Lung (tissue), 12 donors: ENCODE measurements around the gene STC2. TPM values are rescaled to one million over a fixed set of nuclear protein-coding genes. Genes with fewer than 3 reads are reported as not detected.

Experiments used
- ATAC-seq: fragments of 200-7000 bp; cut with Tn5 transposase; one replicate; pipeline ENCODE4 v1.9.1; 2020; ENCODE audit warnings: moderate number of reproducible peaks; ENCODE audit not compliant: insufficient read depth, low FRiP score
- DNase-seq, 3 donors: peaks; one replicate each; pipeline ENCODE4 v3.0.0-alpha.2; 2013 to 2017
- H3K27ac ChIP-seq, 2 donors: one replicate each; pipeline ENCODE4 v1.5.1; 2013; ENCODE audit warnings: mild to moderate bottlenecking in 2 of 2, moderate library complexity in 2 of 2, control low read depth in 1 of 2, inconsistent platforms in 1 of 2, low read depth in 1 of 2, low read length in 1 of 2
- H3K27me3 ChIP-seq, 3 donors: one replicate each; pipeline ENCODE4 v1.5.1; 2013; ENCODE audit warnings: low read length in 2 of 3; ENCODE audit not compliant: control insufficient read depth in 3 of 3, insufficient read depth in 3 of 3
- H3K36me3 ChIP-seq, 4 donors: one replicate each; pipeline ENCODE4 v1.5.1; 2013; ENCODE audit warnings: low read length in 4 of 4, mild to moderate bottlenecking in 1 of 4, moderate library complexity in 1 of 4; ENCODE audit not compliant: control insufficient read depth in 4 of 4, insufficient read depth in 4 of 4
- H3K4me1 ChIP-seq, 5 donors: one replicate each; pipeline ENCODE4 v1.5.1; 2013; ENCODE audit warnings: low read length in 5 of 5, mild to moderate bottlenecking in 2 of 5, moderate library complexity in 1 of 5; ENCODE audit not compliant: control insufficient read depth in 5 of 5, insufficient read depth in 5 of 5
- H3K4me3 ChIP-seq: one replicate; pipeline ENCODE4 v1.5.1; 2013; ENCODE audit warnings: mild to moderate bottlenecking, control low read depth, moderate library complexity
- H3K9ac ChIP-seq, 2 donors: one replicate each; pipeline ENCODE4 v1.5.1; 2013; ENCODE audit warnings: low read length in 2 of 2, control low read depth in 1 of 2; ENCODE audit not compliant: insufficient read depth in 1 of 2
- H3K9me3 ChIP-seq, 4 donors: one replicate each; pipeline ENCODE4 v1.5.1; 2013; ENCODE audit warnings: low read length in 3 of 4, mild to moderate bottlenecking in 1 of 4, moderate library complexity in 1 of 4; ENCODE audit not compliant: control insufficient read depth in 4 of 4, insufficient read depth in 3 of 4
- WGBS, 2 donors: extraction: QIAGEN DNeasy Blood & Tissue Kit; methylation state at CpG; one replicate each; pipeline ENCODE4 v1.1.7; 2013; 5-methylcytosine and 5-hydroxymethylcytosine counted together
- polyA plus RNA-seq, 2 donors: library from polyadenylated mRNA; stranded (reverse); fragments of 200-250 nt; gene quantifications; one replicate each; pipeline ENCODE4 v1.2.1, GENCODE V29; 2013
- total RNA-seq, 2 donors: library from RNA; depleted of rRNA in 1 of 2; stranded (reverse); fragments of >200 nt in 1 of 2; gene quantifications; one replicate each; pipeline ENCODE4 v1.2.1, GENCODE V29; 2014 to 2021
- TF ChIP-seq, protein P1 (sequence below): IDR thresholded peaks from 2 replicates; pipeline ENCODE4 v1.5.1; 2012; ENCODE audit warnings: mild to moderate bottlenecking; ENCODE audit errors: control extremely low read depth, extremely low read depth
- donor health status: control.
- donor health status: control.
- donor health status: Bipolar disorder and iron deficiency.
- donor health status: healthy.
- donor health status: DM: yes; HTN: yes; CAD: no.

STC2 gene
- total and polyA plus RNA-seq, 4 donors, result 3.1 to 18.1 (median 8.4) TPM

- Histone ChIP-seq H3K27ac (peak overlapping the region in 1 of 2 donors; percentile 66), H3K9ac (no peak overlapping the region), H3K4me1 (peaks cover 0 to 89% (median 47%) of the 10 kb centered on the region in 5 donors), H3K27me3 (no peaks in the 10 kb centered on the region), H3K36me3 (peaks cover 0 to 3% (median 0%) of the 10 kb centered on the region in 4 donors), H3K4me3 (no peak overlapping the region), H3K9me3 (peaks cover 0 to 1% (median 0%) of the 10 kb centered on the region in 4 donors)
- DNase-seq (no peak), ATAC-seq (no peak)
- 59 to 67% methylated on average over 12 of the region's 12 CpGs for WGBS, 2 donors
- TF ChIP-seq, protein P1, sequence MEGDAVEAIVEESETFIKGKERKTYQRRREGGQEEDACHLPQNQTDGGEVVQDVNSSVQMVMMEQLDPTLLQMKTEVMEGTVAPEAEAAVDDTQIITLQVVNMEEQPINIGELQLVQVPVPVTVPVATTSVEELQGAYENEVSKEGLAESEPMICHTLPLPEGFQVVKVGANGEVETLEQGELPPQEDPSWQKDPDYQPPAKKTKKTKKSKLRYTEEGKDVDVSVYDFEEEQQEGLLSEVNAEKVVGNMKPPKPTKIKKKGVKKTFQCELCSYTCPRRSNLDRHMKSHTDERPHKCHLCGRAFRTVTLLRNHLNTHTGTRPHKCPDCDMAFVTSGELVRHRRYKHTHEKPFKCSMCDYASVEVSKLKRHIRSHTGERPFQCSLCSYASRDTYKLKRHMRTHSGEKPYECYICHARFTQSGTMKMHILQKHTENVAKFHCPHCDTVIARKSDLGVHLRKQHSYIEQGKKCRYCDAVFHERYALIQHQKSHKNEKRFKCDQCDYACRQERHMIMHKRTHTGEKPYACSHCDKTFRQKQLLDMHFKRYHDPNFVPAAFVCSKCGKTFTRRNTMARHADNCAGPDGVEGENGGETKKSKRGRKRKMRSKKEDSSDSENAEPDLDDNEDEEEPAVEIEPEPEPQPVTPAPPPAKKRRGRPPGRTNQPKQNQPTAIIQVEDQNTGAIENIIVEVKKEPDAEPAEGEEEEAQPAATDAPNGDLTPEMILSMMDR, result no peak
These were observed 13.9 kb downstream of the STC2 start for GRCh38 chr5:173314166-173314952.

- peaks cover 0 to 80% (median 40%) of the 10 kb centered on the region in 5 donors for H3K4me1 ChIP-seq
- DNase-seq (no peak), ATAC-seq (no peak)
- H3K9ac ChIP-seq, result no peak overlapping the region
- H3K27me3 ChIP-seq, result no peaks in the 10 kb centered on the region
- TF ChIP-seq, protein P1, result no peak
- H3K4me3 ChIP-seq, result no peak overlapping the region
- peaks cover 0 to 1% (median 0%) of the 10 kb centered on the region in 4 donors for H3K9me3 ChIP-seq
- H3K36me3 ChIP-seq, result peaks cover 0 to 3% (median 0%) of the 10 kb centered on the region in 4 donors
- 75 to 76% methylated on average over 3 of the region's 3 CpGs for WGBS, 2 donors
- no peak overlapping the region for H3K27ac ChIP-seq
These were observed 14.8 kb downstream of the STC2 start for GRCh38 chr5:173313351-173313801.

- TF ChIP-seq, protein P1, result no peak
- Histone ChIP-seq H3K27me3 (no peaks in the 10 kb centered on the region), H3K36me3 (peaks cover 0 to 1% (median 0%) of the 10 kb centered on the region in 4 donors), H3K4me1 (peaks cover 0 to 75% (median 38%) of the 10 kb centered on the region in 5 donors), H3K9ac (no peak overlapping the region), H3K27ac (no peak overlapping the region), H3K4me3 (no peak overlapping the region), H3K9me3 (peaks cover 0 to 3% (median 0%) of the 10 kb centered on the region in 4 donors)
- DNase-seq, result no peak
- no peak for ATAC-seq
- whole genome bisulfite sequencing, 2 donors, result 74 to 85% methylated on average over 3 of the region's 3 CpGs
These were observed 15.4 kb downstream of the STC2 start for GRCh38 chr5:173312821-173313220.
